HG03457 (cell line): ENCODE results near the gene SEMA5A.

Source experiments
- ATAC-seq: cut with Tn5 transposase; IDR thresholded peaks from one replicate; pipeline ENCODE4 v1.9.1; 2021; ENCODE audit warnings: moderate number of reproducible peaks; ENCODE audit not compliant: unreplicated experiment

The SEMA5A gene

GRCh38 chr5:9523090-9523823 lies 22.6 kb downstream of the SEMA5A start:
- no peak for ATAC-seq

DNA sequence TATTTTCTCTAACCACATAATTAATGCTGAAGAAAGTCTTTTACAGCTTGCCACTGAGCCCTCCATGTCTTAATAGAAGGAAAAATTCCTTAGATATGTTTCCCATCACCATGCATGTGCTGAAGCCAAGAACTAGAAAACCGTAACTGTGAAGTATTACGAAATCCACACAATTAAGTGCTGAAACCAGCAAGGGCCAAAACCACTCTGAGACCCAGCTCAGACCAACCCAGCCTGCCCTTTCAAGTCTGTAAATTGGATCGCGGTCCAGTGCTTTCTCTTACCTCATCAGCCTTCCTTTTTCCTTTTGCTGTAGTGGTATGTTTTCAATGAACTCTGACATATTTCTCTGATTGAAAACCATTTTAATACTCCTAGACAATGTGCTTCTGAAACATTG lies 26.3 kb downstream of the SEMA5A start:
- no peak for ATAC-seq

GRCh38 chr5:9516591-9516990 lies 29.3 kb downstream of the SEMA5A start:
- ATAC-seq = no peak

GRCh38 chr5:9515436-9515835 lies 30.4 kb downstream of the SEMA5A start:
- ATAC-seq = no peak

DNA sequence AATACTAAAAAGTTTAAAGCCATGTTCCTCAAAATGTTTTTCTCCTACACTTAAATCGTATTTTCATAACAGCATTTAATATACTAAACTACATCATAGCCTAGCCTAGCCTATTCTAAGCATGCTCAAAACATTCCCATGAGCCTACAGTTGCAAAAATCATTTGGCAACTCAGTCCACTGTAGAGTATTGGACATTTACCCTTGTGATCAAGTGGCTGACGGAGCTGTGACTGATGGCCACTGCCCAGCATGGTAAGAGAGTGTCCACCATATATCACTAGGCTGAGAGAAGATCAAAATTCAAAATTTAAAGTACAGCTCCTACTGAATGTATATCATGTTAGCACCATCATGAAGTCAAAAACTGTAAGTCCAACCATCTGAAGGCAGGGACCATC lies 30.9 kb downstream of the SEMA5A start:
- ATAC-seq = no peak

GRCh38 chr5:9513827-9514226 lies 32.0 kb downstream of the SEMA5A start:
- no peak for ATAC-seq

DNA sequence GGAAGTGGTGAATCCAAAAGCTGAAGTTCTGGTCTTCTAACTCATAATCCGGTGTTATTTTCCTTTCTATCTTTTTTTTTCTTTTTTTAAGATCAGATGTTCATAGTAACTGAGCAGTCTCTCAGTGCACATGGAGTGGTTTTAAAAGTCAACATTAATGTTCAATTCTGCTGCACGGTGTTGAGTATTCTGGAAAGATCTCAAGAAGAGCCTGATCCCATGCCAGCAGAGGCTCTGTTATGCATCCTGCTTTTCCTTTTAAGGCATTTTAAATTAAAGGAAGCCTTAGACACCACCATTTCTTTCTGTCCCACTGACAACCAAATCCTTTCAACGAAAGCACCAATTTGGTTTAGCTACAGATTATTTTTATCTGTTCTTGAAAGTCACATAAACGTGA lies 33.4 kb downstream of the SEMA5A start:
- no peak for ATAC-seq

DNA sequence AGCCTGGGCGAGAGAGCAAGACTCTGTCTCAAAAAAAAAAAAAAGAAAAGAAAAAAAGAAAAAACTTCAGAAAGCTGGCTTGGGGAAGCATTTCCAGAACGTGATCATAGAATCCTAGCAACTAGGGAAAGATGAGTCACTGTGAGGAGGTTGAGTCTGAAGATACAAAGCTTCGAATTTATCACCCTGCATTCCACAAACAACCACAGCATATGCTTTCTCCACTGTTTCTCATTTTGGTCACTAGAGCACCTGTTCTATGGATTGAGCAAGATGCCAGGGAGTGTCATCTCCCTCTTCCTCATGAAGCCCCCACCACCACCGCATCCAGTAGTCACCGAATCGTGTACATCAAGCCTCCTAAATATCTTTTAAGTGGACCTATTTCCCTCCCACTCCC lies 37.9 kb downstream of the SEMA5A start:
- ATAC-seq = no peak

GRCh38 chr5:9505225-9505624 lies 40.6 kb downstream of the SEMA5A start:
- no peak for ATAC-seq

- ATAC-seq = no peak
Measured at GRCh38 chr5:9502864-9503263, 43.0 kb downstream of the SEMA5A start.

DNA sequence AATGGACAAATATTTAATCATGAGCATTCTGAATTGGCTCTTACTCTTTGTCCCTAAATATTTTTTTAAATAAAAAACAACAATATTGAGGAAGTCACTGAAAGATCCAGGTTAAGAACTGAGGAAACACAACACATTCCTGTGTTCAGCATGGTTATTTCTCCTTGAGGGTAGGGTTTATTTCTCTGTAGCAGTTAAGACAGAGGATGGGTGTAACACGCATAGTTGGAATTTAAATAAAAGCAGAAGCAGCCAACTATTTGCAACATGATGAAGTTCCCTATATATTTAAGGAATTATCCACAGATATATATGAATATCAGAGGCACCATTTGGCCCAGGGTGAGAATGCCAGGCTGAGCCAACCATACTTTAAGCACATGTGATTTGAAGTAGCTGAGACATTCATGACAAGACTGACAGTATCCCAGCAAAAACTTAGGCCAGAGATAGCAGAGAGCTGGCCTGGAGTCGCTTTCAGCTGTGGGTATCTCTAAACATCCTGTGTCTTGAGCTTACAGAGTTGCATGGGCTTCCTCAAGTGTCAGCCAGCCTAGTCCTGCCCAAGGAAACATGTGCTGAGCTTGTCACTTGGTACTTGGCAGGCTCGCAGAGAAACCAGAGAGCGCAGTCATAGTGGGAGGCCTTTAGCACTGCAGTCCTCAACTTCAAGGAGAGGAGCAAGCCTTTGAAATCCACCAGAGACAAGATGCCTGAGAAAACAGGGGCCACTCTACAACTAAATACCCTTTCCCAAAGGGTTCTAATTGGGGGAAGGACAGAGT lies 43.6 kb downstream of the SEMA5A start:
- ATAC-seq = no peak

GRCh38 chr5:9500625-9501024 lies 45.2 kb downstream of the SEMA5A start:
- ATAC-seq = no peak

GRCh38 chr5:9500193-9500592 lies 45.7 kb downstream of the SEMA5A start:
- no peak for ATAC-seq

- peak; percentile 67 for ATAC-seq
Measured at GRCh38 chr5:9499498-9499876, 46.4 kb downstream of the SEMA5A start.

- no peak for ATAC-seq
Measured at GRCh38 chr5:9498541-9499497, 47.1 kb downstream of the SEMA5A start.

- no peak for ATAC-seq
Measured at GRCh38 chr5:9497347-9497746, 48.5 kb downstream of the SEMA5A start.

DNA sequence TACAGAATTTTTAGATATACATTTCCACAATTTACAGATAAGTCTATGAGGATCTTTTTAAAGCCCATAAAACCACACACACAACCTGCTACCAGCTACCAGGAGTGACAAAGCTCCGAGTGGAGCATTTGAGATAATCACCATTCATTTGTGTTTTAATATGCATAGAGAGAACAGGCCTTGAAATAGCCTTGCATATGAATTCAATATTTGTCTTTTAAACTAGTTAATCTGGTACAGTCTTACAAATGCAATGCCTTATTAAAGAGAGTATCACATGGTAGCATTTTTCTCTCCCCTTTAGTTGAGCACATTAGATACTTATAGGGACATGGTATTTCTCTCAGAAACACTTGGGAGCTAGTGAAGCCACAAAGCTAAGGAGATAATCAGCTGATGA lies 49.1 kb downstream of the SEMA5A start:
- ATAC-seq = no peak

DNA sequence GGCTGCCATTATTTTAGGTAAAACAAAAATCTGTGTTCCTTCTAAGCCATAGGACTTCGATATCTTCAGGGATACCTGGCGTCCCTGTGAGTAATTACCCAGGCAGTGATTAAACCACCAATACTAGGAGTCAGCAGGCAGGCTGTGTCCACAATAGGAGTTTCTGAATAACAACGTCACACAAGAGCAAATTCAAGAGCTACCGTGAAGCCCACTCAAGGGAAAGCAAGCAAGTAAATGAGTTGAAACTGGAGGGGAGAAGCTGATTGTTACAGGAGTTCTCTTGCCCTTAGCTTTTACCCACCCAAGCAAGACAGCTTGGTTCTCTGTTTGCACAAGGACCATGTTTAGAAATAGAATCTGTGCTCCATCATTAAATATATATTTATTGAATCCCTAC lies 50.8 kb downstream of the SEMA5A start:
- ATAC-seq = no peak

- no peak for ATAC-seq
Measured at GRCh38 chr5:9494301-9494700, 51.6 kb downstream of the SEMA5A start.

GRCh38 chr5:9490494-9491097 lies 55.3 kb downstream of the SEMA5A start:
- no peak for ATAC-seq

GRCh38 chr5:9483779-9484178 lies 62.1 kb downstream of the SEMA5A start:
- no peak for ATAC-seq
